Sigmoid colon (tissue), 7 donors: ENCODE data around the gene CACNA1C. TPM values are rescaled to one million over a fixed set of nuclear protein-coding genes. Genes with fewer than 3 reads are reported as not detected.

ENCODE experiments used
- DNase-seq: peaks from one replicate; pipeline ENCODE4 v3.0.0-alpha.2; 2019
- H3K27ac ChIP-seq, 4 donors: fragments of 200-600 bp; sonication (generic); one replicate each; pipeline ENCODE4 v1.5.1; 2016 to 2019; ENCODE audit warnings: mild to moderate bottlenecking in 1 of 4
- H3K27me3 ChIP-seq, 3 donors: fragments of 200-600 bp; sonication (generic); one replicate each; pipeline ENCODE4 v1.5.1; 2019; ENCODE audit warnings: mild to moderate bottlenecking in 1 of 3
- H3K36me3 ChIP-seq, 4 donors: fragments of 200-600 bp; sonication (generic); one replicate each; pipeline ENCODE4 v1.5.1; 2016 to 2019
- H3K4me1 ChIP-seq, 4 donors: fragments of 200-600 bp; sonication (generic); one replicate each; pipeline ENCODE4 v1.5.1; 2017 to 2019
- H3K4me3 ChIP-seq, 4 donors: fragments of 200-600 bp; sonication (generic); one replicate each; pipeline ENCODE4 v1.5.1; 2017 to 2019; ENCODE audit warnings: mild to moderate bottlenecking in 2 of 4, moderate library complexity in 1 of 4
- H3K9me3 ChIP-seq, 4 donors: fragments of 200-600 bp in 3 of 4; sonication (generic) in 3 of 4; one replicate each; pipeline versions ENCODE4 v1.5.1 to v1.6.1; 2013 to 2019
- EP300 ChIP-seq, 4 donors: sonication (generic); formaldehyde crosslinking; IDR thresholded peaks; one replicate each; pipeline ENCODE4 v1.6.1; 2017; ENCODE audit warnings: antibody characterized with exemption in 4 of 4
- POLR2A ChIP-seq, 2 donors: fragments of 450-650 bp; IDR thresholded peaks; one replicate each; pipeline ENCODE4 v1.6.1; 2016; ENCODE audit warnings: antibody characterized with exemption in 2 of 2, mild to moderate bottlenecking in 2 of 2, moderate library complexity in 2 of 2
- POLR2AphosphoS5 ChIP-seq, 4 donors: sonication (generic); formaldehyde crosslinking; IDR thresholded peaks; one replicate each; pipeline ENCODE4 v1.6.1; 2017; ENCODE audit warnings: antibody characterized with exemption in 4 of 4
- WGBS, 2 donors: extraction: QIAGEN DNeasy Blood & Tissue Kit; methylation state at CpG; one replicate each; pipeline ENCODE4 v1.1.7; 2013; 5-methylcytosine and 5-hydroxymethylcytosine counted together
- intact Hi-C: fragments of 100-400 bp; cut with DNase I; formaldehyde crosslinking; loops from one replicate; pipeline ENCODE4 v1.15.1; 2023
- polyA plus RNA-seq, 3 donors: library from polyadenylated mRNA; stranded (reverse); fragments of 200-250 nt; gene quantifications; one replicate each; pipeline ENCODE4 v1.2.3, GENCODE V29; 2013
- total RNA-seq, 4 donors: library from RNA; depleted of rRNA; stranded (reverse); fragments of >200 nt; gene quantifications; one replicate each; pipeline ENCODE4 v1.1.0, GENCODE V29; 2016
- TF ChIP-seq, protein P1 (sequence below), 4 experiments: fragments of 450-650 bp in 3 of 4; fragments of 200-600 bp in 1 of 4; IDR thresholded peaks; one replicate each; pipeline ENCODE4 v1.5.1; 2016 to 2019; ENCODE audit warnings: antibody characterized with exemption in 4 of 4, mild to moderate bottlenecking in 3 of 4, moderate library complexity in 2 of 4
- donor health status: healthy with polysubstance abuse.
- donor health status: Bipolar disorder and iron deficiency.
- donor health status: healthy.

Gene CACNA1C
- total and polyA plus RNA-seq, 7 donors = 0.46 to 213 (median 62.0) TPM

DNA sequence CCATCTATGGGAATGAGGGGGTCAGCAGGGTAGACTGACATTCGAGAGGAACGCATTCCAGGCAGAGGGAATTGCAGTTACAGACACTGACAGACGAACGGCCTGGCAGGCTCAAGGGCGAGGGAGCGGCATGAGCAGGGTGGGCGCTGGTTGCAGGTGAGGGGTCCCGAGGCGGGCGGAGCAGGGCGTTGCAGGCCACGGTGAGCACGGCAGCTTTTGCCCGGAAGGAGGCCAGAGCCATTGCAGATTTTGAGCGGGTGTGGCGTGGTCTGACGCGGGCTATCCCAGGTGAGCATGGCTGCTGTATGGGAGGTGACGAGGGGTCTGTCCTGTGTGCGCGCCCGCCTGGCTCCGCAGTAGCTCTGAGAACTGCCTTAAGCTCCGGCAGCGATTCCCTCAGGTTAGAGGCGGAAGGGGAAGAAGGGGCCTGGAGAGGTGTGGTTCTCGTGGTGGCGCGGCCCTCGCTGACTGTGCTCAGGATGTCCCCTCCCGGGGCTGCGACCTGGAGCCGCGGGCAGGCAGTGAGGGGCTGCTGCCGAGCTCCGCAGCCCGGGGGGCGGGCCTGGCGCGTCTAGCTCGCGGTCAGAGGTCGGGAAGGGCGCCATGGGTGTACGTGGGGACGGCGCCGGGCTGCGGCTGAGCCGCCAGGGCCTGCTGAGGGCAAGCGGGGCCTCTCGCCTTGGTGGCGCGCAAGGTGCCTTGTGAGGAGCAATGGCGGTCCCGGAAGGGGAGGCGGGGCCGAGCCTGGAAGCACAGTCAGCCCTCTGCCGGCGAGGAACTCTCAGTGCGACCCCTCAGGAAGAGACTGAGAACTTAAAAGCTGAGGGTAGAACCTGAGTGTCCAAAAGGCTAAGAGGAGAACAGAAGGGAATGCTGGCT, 177.1 kb downstream of the CACNA1C start:
- Histone ChIP-seq H3K27ac (peak overlapping the region in 3 of 4 donors; percentile 49 to 64 (median 55)), H3K4me3 (no peak overlapping the region), H3K27me3 (no peaks in the 10 kb centered on the region), H3K4me1 (peaks cover 0 to 64% (median 45%) of the 10 kb centered on the region in 4 donors), H3K36me3 (no peaks in the 10 kb centered on the region), H3K9me3 (no peaks in the 10 kb centered on the region)
- DNase-seq = peak; percentile 61
- WGBS, 2 donors = 80 to 89% methylated on average over 61 of the region's 61 CpGs
- intact Hi-C loops = no loop called here
- TF ChIP-seq EP300 (IDR thresholded peaks at IDR 0.05) = no peak
- TF ChIP-seq, protein P1, sequence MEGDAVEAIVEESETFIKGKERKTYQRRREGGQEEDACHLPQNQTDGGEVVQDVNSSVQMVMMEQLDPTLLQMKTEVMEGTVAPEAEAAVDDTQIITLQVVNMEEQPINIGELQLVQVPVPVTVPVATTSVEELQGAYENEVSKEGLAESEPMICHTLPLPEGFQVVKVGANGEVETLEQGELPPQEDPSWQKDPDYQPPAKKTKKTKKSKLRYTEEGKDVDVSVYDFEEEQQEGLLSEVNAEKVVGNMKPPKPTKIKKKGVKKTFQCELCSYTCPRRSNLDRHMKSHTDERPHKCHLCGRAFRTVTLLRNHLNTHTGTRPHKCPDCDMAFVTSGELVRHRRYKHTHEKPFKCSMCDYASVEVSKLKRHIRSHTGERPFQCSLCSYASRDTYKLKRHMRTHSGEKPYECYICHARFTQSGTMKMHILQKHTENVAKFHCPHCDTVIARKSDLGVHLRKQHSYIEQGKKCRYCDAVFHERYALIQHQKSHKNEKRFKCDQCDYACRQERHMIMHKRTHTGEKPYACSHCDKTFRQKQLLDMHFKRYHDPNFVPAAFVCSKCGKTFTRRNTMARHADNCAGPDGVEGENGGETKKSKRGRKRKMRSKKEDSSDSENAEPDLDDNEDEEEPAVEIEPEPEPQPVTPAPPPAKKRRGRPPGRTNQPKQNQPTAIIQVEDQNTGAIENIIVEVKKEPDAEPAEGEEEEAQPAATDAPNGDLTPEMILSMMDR (IDR thresholded peaks at IDR 0.05) = no peak
- no peak for TF ChIP-seq POLR2A (IDR thresholded peaks at IDR 0.05)
- TF ChIP-seq POLR2AphosphoS5 (IDR thresholded peaks at IDR 0.05) = no peak

- Histone ChIP-seq H3K27ac (peak overlapping the region in 2 of 4 donors; percentile 55 to 64), H3K4me1 (peaks cover 0 to 76% (median 52%) of the 10 kb centered on the region in 4 donors), H3K4me3 (no peak overlapping the region), H3K27me3 (no peaks in the 10 kb centered on the region), H3K36me3 (no peaks in the 10 kb centered on the region), H3K9me3 (no peaks in the 10 kb centered on the region)
- DNase-seq = no peak
- TF ChIP-seq, protein P1 (IDR thresholded peaks at IDR 0.05) = no peak
- TF ChIP-seq POLR2AphosphoS5 (IDR thresholded peaks at IDR 0.05) (no peak), POLR2A (IDR thresholded peaks at IDR 0.05) (no peak), EP300 (IDR thresholded peaks at IDR 0.05) (no peak)
- intact Hi-C loops = no loop called here
- WGBS, 2 donors = 37 to 83% methylated on average over 7 of the region's 7 CpGs
Observed at GRCh38 chr12:2231011-2231595, 178.3 kb downstream of the CACNA1C start.

GRCh38 chr12:2231956-2232355, 179.2 kb downstream of the CACNA1C start:
- H3K4me1 ChIP-seq = peaks cover 0 to 72% (median 46%) of the 10 kb centered on the region in 4 donors
- H3K4me3 ChIP-seq = no peak overlapping the region
- no peak for DNase-seq
- intact Hi-C loops = no loop called here
- H3K36me3 ChIP-seq = no peaks in the 10 kb centered on the region
- H3K9me3 ChIP-seq = no peaks in the 10 kb centered on the region
- WGBS, 2 donors = 81 to 84% methylated on average over 3 of the region's 3 CpGs
- TF ChIP-seq POLR2AphosphoS5 (IDR thresholded peaks at IDR 0.05) (no peak), EP300 (IDR thresholded peaks at IDR 0.05) (no peak), POLR2A (IDR thresholded peaks at IDR 0.05) (no peak)
- TF ChIP-seq, protein P1 (IDR thresholded peaks at IDR 0.05) = no peak
- H3K27me3 ChIP-seq = no peaks in the 10 kb centered on the region
- H3K27ac ChIP-seq = peak overlapping the region in 2 of 4 donors; percentile 55 to 64

DNA sequence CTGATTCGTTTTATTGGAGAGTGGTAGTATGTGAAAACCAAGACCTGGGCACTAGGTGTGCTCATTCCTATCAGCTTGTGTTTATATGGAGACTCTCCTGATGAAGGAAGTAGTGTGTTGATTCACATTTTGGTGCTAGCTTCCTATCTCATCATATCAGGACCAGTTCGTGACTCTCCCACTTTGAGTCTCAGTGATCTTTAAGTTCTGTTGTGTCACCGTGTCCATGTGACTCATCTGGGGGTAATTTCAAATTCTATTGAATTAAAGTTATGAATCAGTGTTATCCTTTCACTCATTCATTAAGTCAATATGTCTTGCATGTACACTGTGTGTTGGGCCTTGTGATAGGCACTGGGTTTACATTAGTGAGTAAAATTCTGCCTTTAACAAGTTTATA, 180.2 kb downstream of the CACNA1C start:
- intact Hi-C loops = no loop called here
- no peaks in the 10 kb centered on the region for H3K9me3 ChIP-seq
- H3K4me1 ChIP-seq = peaks cover 0 to 79% (median 56%) of the 10 kb centered on the region in 4 donors
- H3K27ac ChIP-seq = peak overlapping the region in 2 of 4 donors; percentile 42 to 52
- no peak for DNase-seq
- H3K4me3 ChIP-seq = no peak overlapping the region
- 88 to 90% methylated on average over 3 of the region's 3 CpGs for WGBS, 2 donors
- no peaks in the 10 kb centered on the region for H3K36me3 ChIP-seq
- H3K27me3 ChIP-seq = no peaks in the 10 kb centered on the region
- TF ChIP-seq POLR2AphosphoS5 (IDR thresholded peaks at IDR 0.05) = no peak
- TF ChIP-seq, protein P1 (IDR thresholded peaks at IDR 0.05) = no peak
- no peak for TF ChIP-seq POLR2A (IDR thresholded peaks at IDR 0.05)
- TF ChIP-seq EP300 (IDR thresholded peaks at IDR 0.05) = no peak
